ENCODE measurements around the gene NLRX1.
"Not testable (repeated sequence)": the region's sequence is repeated elsewhere in the genome, so short reads cannot be mapped to it uniquely, and the experiment has no call there.

NLRX1 gene

GRCh38 chr11:119185981-119186634 is 17.6 kb downstream of the NLRX1 start:
- DNase-seq = no peak

- no peak for DNase-seq
Measured at GRCh38 chr11:119187123-119187892, 18.8 kb downstream of the NLRX1 start.

GRCh38 chr11:119188067-119188466 is 19.5 kb downstream of the NLRX1 start:
- no peak for DNase-seq

- DNase-seq = no peak
Measured at GRCh38 chr11:119188887-119189286, 20.4 kb downstream of the NLRX1 start.

- DNase-seq = no peak
Measured at GRCh38 chr11:119189393-119189792, 20.9 kb downstream of the NLRX1 start.

- DNase-seq = no peak
Measured at GRCh38 chr11:119190531-119190930, 22.0 kb downstream of the NLRX1 start.

- not testable (repeated sequence) for DNase-seq
Measured at GRCh38 chr11:119191265-119191664, 22.7 kb downstream of the NLRX1 start.

GRCh38 chr11:119192111-119192510 is 23.6 kb downstream of the NLRX1 start:
- no peak for DNase-seq

- no peak for DNase-seq
Measured at GRCh38 chr11:119193001-119193400, 24.5 kb downstream of the NLRX1 start.

GRCh38 chr11:119193626-119194025 is 25.1 kb downstream of the NLRX1 start:
- no peak for DNase-seq

GRCh38 chr11:119194811-119195440 is 26.4 kb downstream of the NLRX1 start:
- no peak for DNase-seq

- no peak for DNase-seq
Measured at GRCh38 chr11:119195680-119196079, 27.2 kb downstream of the NLRX1 start.

GRCh38 chr11:119196833-119197483 is 28.4 kb downstream of the NLRX1 start:
- peak; percentile 58 for DNase-seq

- DNase-seq = no peak
Measured at GRCh38 chr11:119198925-119199324, 30.4 kb downstream of the NLRX1 start.

- not testable (repeated sequence) for DNase-seq
Measured at GRCh38 chr11:119201236-119201635, 32.7 kb downstream of the NLRX1 start.

- no peak for DNase-seq
Measured at GRCh38 chr11:119202554-119202953, 34.0 kb downstream of the NLRX1 start.

GRCh38 chr11:119204066-119204465 is 35.5 kb downstream of the NLRX1 start:
- no peak for DNase-seq

GRCh38 chr11:119205080-119205479 is 36.6 kb downstream of the NLRX1 start:
- DNase-seq = no peak

- peak; percentile 98 for DNase-seq
Measured at GRCh38 chr11:119205574-119206510, 37.3 kb downstream of the NLRX1 start, which contains the start of gene CBL. Gene CBL (plus strand): TSS chr11:119206339. CDS start chr11:119206418, 79 bp downstream.

- DNase-seq = peak; percentile 43
Measured at GRCh38 chr11:119206511-119207414, 38.2 kb downstream of the NLRX1 start.

- no peak for DNase-seq
Measured at GRCh38 chr11:119207415-119207960, 39.0 kb downstream of the NLRX1 start.
